Right lobe of liver (tissue), 4 donors: ENCODE data around the gene TEDC2.

Experiments used
- POLR2A ChIP-seq: fragments of 450-650 bp; IDR thresholded peaks from one replicate; pipeline ENCODE4 v1.6.1; 2017; ENCODE audit warnings: antibody characterized with exemption, mild to moderate bottlenecking
- TF ChIP-seq, protein P1 (sequence below), 4 donors: fragments of 200-600 bp in 3 of 4; fragments of 450-650 bp in 1 of 4; IDR thresholded peaks; one replicate each; pipeline versions ENCODE4 v1.5.1 to v1.8.0; 2016 to 2022; ENCODE audit warnings: antibody characterized with exemption in 4 of 4, mild to moderate bottlenecking in 2 of 4
- donor health status: DM: no; HTN: no; CAD: no.
- donor health status: DM: no; HTN: no; CAD: no.
- donor health status: DM: no; HTN: yes; CAD: no.

DNA sequence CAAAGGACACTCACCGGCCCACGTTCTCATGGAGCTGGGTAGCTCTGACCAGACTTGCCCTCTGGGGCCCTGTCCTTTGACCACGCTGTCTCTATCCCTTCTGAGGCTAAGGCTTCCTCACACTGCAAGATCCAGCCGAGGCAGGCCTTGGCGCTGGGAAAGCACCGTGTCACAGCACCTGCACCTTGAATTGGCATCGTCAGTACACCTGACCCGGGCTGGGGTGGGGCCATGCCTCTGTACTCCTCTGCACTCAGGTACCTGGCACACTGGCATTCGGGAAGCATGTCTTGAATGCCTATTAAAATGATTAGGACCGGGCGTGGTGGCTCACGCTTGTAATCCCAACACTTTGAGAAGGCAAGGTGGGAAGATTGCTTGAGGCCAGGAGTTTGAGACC lies 21.0 kb downstream of the TEDC2 start:
- TF ChIP-seq, protein P1, sequence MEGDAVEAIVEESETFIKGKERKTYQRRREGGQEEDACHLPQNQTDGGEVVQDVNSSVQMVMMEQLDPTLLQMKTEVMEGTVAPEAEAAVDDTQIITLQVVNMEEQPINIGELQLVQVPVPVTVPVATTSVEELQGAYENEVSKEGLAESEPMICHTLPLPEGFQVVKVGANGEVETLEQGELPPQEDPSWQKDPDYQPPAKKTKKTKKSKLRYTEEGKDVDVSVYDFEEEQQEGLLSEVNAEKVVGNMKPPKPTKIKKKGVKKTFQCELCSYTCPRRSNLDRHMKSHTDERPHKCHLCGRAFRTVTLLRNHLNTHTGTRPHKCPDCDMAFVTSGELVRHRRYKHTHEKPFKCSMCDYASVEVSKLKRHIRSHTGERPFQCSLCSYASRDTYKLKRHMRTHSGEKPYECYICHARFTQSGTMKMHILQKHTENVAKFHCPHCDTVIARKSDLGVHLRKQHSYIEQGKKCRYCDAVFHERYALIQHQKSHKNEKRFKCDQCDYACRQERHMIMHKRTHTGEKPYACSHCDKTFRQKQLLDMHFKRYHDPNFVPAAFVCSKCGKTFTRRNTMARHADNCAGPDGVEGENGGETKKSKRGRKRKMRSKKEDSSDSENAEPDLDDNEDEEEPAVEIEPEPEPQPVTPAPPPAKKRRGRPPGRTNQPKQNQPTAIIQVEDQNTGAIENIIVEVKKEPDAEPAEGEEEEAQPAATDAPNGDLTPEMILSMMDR (IDR thresholded peaks at IDR 0.05), result no peak
- TF ChIP-seq POLR2A, result no peak
